ENCODE data around the gene GAS7.

DNA sequence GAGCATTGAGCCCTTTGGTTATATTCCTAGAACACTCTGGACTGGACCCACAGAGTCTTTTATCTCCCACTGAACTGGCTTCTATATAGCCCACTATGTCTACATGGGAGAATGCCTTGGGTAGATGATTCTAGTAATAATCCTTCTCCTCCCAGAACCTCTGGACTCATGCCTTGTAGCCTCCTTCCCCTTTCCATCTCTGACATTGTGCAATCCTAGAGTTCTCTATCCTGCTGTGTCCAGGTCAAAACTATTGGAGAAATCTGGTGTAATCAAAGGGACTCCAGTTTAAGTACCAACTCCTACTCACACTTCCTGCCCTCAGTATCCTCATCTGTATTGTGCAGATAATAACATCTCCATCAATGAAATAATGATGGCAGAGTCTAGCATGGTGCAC, 302.5 kb downstream of the GAS7 start:
- no peak for TF ChIP-seq POLR2A (IDR thresholded peaks at IDR 0.05)
- TF ChIP-seq, protein P1, sequence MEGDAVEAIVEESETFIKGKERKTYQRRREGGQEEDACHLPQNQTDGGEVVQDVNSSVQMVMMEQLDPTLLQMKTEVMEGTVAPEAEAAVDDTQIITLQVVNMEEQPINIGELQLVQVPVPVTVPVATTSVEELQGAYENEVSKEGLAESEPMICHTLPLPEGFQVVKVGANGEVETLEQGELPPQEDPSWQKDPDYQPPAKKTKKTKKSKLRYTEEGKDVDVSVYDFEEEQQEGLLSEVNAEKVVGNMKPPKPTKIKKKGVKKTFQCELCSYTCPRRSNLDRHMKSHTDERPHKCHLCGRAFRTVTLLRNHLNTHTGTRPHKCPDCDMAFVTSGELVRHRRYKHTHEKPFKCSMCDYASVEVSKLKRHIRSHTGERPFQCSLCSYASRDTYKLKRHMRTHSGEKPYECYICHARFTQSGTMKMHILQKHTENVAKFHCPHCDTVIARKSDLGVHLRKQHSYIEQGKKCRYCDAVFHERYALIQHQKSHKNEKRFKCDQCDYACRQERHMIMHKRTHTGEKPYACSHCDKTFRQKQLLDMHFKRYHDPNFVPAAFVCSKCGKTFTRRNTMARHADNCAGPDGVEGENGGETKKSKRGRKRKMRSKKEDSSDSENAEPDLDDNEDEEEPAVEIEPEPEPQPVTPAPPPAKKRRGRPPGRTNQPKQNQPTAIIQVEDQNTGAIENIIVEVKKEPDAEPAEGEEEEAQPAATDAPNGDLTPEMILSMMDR (IDR thresholded peaks at IDR 0.05), result no peak
- TF ChIP-seq POLR2AphosphoS5 (IDR thresholded peaks at IDR 0.05), result no peak
- TF ChIP-seq EP300 (IDR thresholded peaks at IDR 0.05), result no peak

Data from gastroesophageal sphincter (tissue), 3 donors.